K562 (cell line): Measurements from ENCODE around the gene BTLA. TPM values are rescaled to one million over a fixed set of nuclear protein-coding genes. Genes with fewer than 3 reads are reported as not detected.

Experiments
- ATAC-seq: fragments of 200-7000 bp; cut with Tn5 transposase; 3 replicates; pipeline ENCODE4 v1.9.1; 2020; ENCODE audit warnings: moderate library complexity
- BruUV-seq: library from RNA; stranded (reverse); fragments of 400-500 nt; replicated peaks from 2 replicates; lab custom pipeline; 2021; lab: Mats Ljungman, UMichigan
- CTCF ChIA-PET: fragments of 300-600 bp; formaldehyde crosslinking; extraction: SDS; loops from one replicate; lab custom pipeline; 2021; ENCODE audit warnings: low intra/inter-chr PET ratio; lab: Yijun Ruan, JAX
- POLR2A ChIA-PET: fragments of 300-600, 350-650 bp; sonication (Branson Sonifier 250); formaldehyde crosslinking; extraction: SDS; loops from one replicate; lab custom pipeline; 2021; ENCODE audit warnings: antibody characterized with exemption, inconsistent platforms; lab: Yijun Ruan, JAX
- DNase-seq, 4 experiments: peaks; one replicate each; pipeline versions ENCODE4 v3.0.0 to v3.0.0-alpha.2; 2011 to 2018; ENCODE audit warnings: low spot score in 3 of 4, mixed read lengths in 3 of 4; ENCODE audit errors: extremely low read depth in 1 of 4
- FAIRE-seq: peaks from 2 replicates; lab custom pipeline; 2011; peaks lifted over from hg19 to GRCh38; lab: Jason Lieb, UNC
- H2AFZ ChIP-seq: 2 replicates; pipeline ENCODE4 v1.6.0; 2011; ENCODE audit warnings: low read depth, low read length, control low read depth, inconsistent platforms
- H3K27ac ChIP-seq: fragments of 200-600 bp; 3 replicates; pipeline ENCODE4 v1.8.0; 2011; ENCODE audit warnings: low read depth, mild to moderate bottlenecking, control low read depth, inconsistent platforms, low read length, moderate library complexity, mixed read lengths; ENCODE audit errors: extremely low read depth
- H3K27me3 ChIP-seq, 2 experiments: fragments of 300-600 bp in 1 of 2; 2 replicates in 1 of 2; 3 replicates in 1 of 2; pipeline versions ENCODE4 v1.6.0 to v1.8.0; 2011; ENCODE audit warnings: inconsistent platforms in 2 of 2, low read length in 2 of 2, mild to moderate bottlenecking in 1 of 2, mixed read lengths in 1 of 2, moderate library complexity in 1 of 2; ENCODE audit not compliant: control insufficient read depth in 2 of 2, insufficient read depth in 2 of 2
- H3K36me3 ChIP-seq: fragments of 300-600 bp; 3 replicates; pipeline ENCODE4 v1.8.0; 2011; ENCODE audit warnings: mild to moderate bottlenecking, low read length, inconsistent platforms; ENCODE audit not compliant: control insufficient read depth, insufficient read depth
- H3K4me1 ChIP-seq, 2 experiments: fragments of 200-600 bp in 1 of 2; replicated peaks in 1 of 2; 2 replicates in 1 of 2; 3 replicates in 1 of 2; pipeline versions ENCODE4 v1.5.1 to v1.8.0; 2011; ENCODE audit warnings: inconsistent platforms in 2 of 2, low read length in 2 of 2, mild to moderate bottlenecking in 1 of 2, mixed read lengths in 1 of 2, moderate library complexity in 1 of 2; ENCODE audit not compliant: control insufficient read depth in 2 of 2, insufficient read depth in 2 of 2
- H3K4me2 ChIP-seq: 2 replicates; pipeline ENCODE4 v1.6.1; 2011; ENCODE audit warnings: low read length, control low read depth, inconsistent platforms, mixed read lengths; ENCODE audit not compliant: insufficient read depth
- H3K4me3 ChIP-seq: fragments of 200-600 bp; sonication (generic), shearing (Covaris generic); 2 replicates; pipeline ENCODE4 v1.5.1; 2016; ENCODE audit warnings: control low read depth, inconsistent platforms
- H3K79me2 ChIP-seq: fragments of 200-600 bp; 3 replicates; pipeline ENCODE4 v1.8.0; 2011; ENCODE audit warnings: low read length, inconsistent platforms; ENCODE audit not compliant: control insufficient read depth, insufficient read depth
- H3K9ac ChIP-seq, 2 experiments: 2 replicates each; pipeline versions ENCODE4 v1.6.0 to v1.6.1; 2011; ENCODE audit warnings: low read depth in 2 of 2, low read length in 2 of 2, control low read depth in 1 of 2, inconsistent platforms in 1 of 2, mild to moderate bottlenecking in 1 of 2, mixed read lengths in 1 of 2; ENCODE audit not compliant: insufficient read depth in 1 of 2
- H3K9me1 ChIP-seq: one replicate; pipeline ENCODE4 v1.6.0; 2011; ENCODE audit warnings: inconsistent platforms, mild to moderate bottlenecking, low read length, moderate library complexity; ENCODE audit not compliant: control insufficient read depth, insufficient read depth
- H3K9me3 ChIP-seq: replicated peaks from 2 replicates; pipeline ENCODE4 v1.5.1; 2011; ENCODE audit warnings: low read depth, low read length, inconsistent platforms; ENCODE audit not compliant: control insufficient read depth, insufficient read depth
- H4K20me1 ChIP-seq: replicated peaks from 2 replicates; pipeline ENCODE4 v1.6.1; 2011; ENCODE audit warnings: low read length, inconsistent platforms, mixed read lengths; ENCODE audit not compliant: control insufficient read depth, insufficient read depth
- DIDO1 ChIP-seq: fragments of 450-650 bp; IDR thresholded peaks from 2 replicates; pipeline ENCODE4 v1.6.1; 2016; ENCODE audit warnings: low read depth, missing biosample characterization, missing genetic modification characterization
- ELF2 ChIP-seq: fragments of 250-450 bp; sonication (Bioruptor Pico); IDR thresholded peaks from 2 replicates; pipeline ENCODE4 v1.5.0; 2021; ENCODE audit warnings: mild to moderate bottlenecking
- HMGXB4 ChIP-seq: sonication (generic); formaldehyde crosslinking; IDR thresholded peaks from 2 replicates; pipeline ENCODE4 v1.8.1; 2023; ENCODE audit warnings: mild to moderate bottlenecking, missing genetic modification reagents
- ILF3 ChIP-seq: fragments of 450-650 bp; IDR thresholded peaks from 2 replicates; pipeline ENCODE4 v1.6.1; 2018; ENCODE audit warnings: antibody characterized with exemption, mild to moderate bottlenecking, moderate library complexity, borderline replicate concordance
- MYC ChIP-seq, 2 experiments: fragments of 250-450 bp in 1 of 2; sonication (Bioruptor Pico) in 1 of 2; IDR thresholded peaks; 2 replicates each; pipeline versions ENCODE4 v1.5.1 to v1.6.1; 2012 to 2021; ENCODE audit warnings: low read depth in 2 of 2, borderline replicate concordance in 1 of 2, improper control_type of control experiment in 1 of 2, low read length in 1 of 2, mild to moderate bottlenecking in 1 of 2, moderate library complexity in 1 of 2
- RBM34 ChIP-seq: fragments of 200-400 bp; formaldehyde crosslinking; IDR thresholded peaks from 2 replicates; pipeline ENCODE4 v1.6.1; 2018; ENCODE audit warnings: low read length, borderline replicate concordance; ENCODE audit not compliant: insufficient read depth
- SMARCE1 ChIP-seq: fragments of 450-650 bp; IDR thresholded peaks from 2 replicates; pipeline ENCODE4 v1.7.1; 2016; ENCODE audit warnings: mild to moderate bottlenecking
- ZFP1 ChIP-seq: fragments of 450-650 bp; formaldehyde crosslinking; IDR thresholded peaks from 2 replicates; pipeline ENCODE4 v1.4.0; 2020; ENCODE audit warnings: mild to moderate bottlenecking, mixed read lengths
- ZNF57 ChIP-seq: fragments of 450-650 bp; formaldehyde crosslinking; IDR thresholded peaks from 2 replicates; pipeline ENCODE4 v1.4.0; 2020; ENCODE audit warnings: mild to moderate bottlenecking, moderate library complexity
- ZNF639 ChIP-seq, 2 experiments: fragments of 200-800 bp in 1 of 2; sonication (Bioruptor generic) in 1 of 2; sonication (generic) in 1 of 2; formaldehyde crosslinking in 1 of 2; IDR thresholded peaks in 1 of 2; conservative IDR thresholded peaks in 1 of 2; 2 replicates each; pipeline versions ENCODE4 v1.5.0 to v1.6.1; 2016 to 2020; ENCODE audit warnings: missing compliant biosample characterization in 1 of 2, missing genetic modification characterization in 1 of 2, missing genetic modification reagents in 1 of 2
- WGBS: fragments of 100-300 bp; shearing (Covaris generic); methylation state at CpG from one replicate; pipeline ENCODE4 v1.1.6; 2016; ENCODE audit warnings: low coverage, mixed read lengths; ENCODE audit not compliant: insufficient coverage; ENCODE audit errors: missing lambda C conversion rate; 5-methylcytosine and 5-hydroxymethylcytosine counted together
- in situ Hi-C: fragments of 300-500 bp; cut with MboI; formaldehyde crosslinking; loops from 4 replicates; pipeline ENCODE4 v1.15.0; 2018; ENCODE audit warnings: inconsistent platforms, mixed read lengths
- intact Hi-C: fragments of 100-400 bp; cut with micrococcal nuclease; formaldehyde crosslinking; loops from 2 replicates; pipeline ENCODE4 v1.14.2; 2022
- polyA plus RNA-seq, 8 experiments: library from polyadenylated mRNA; depleted of rRNA in 4 of 8; stranded (reverse) in 5 of 8; unstranded in 3 of 8; fragments of >200 nt; fragmentation: Nextera tagmentation in 2 of 8; fragmentation: Illumina TruSeq in 1 of 8; extraction: Ambion mirVana in 2 of 8; extraction: Trizol in 1 of 8; gene quantifications; 2 replicates each; pipeline versions ENCODE4 v1.2.1 to v1.2.3, GENCODE V29; 2011 to 2014; ENCODE audit warnings: inconsistent platforms in 1 of 8, missing spikeins in 1 of 8
- total RNA-seq, 7 experiments: library from RNA; depleted of rRNA in 6 of 7; stranded (reverse); fragments of >200 nt in 6 of 7; fragmentation: Illumina TruSeq in 2 of 7; extraction: Trizol in 2 of 7; gene quantifications; 2 replicates each; pipeline versions ENCODE4 v1.2.1 to v1.2.3, GENCODE V29; 2011 to 2021; ENCODE audit warnings: low replicate concordance in 1 of 7

Gene BTLA
- total and polyA plus RNA-seq, 9 of the 15 experiments (the other 6 are each of a cell fraction or from before 2014, with no cell fraction given) = 0.22 TPM; not detected in 8

GRCh38 chr3:112427123-112427522 is 72.1 kb downstream of the BTLA start:
- Histone ChIP-seq H2AFZ (no peak overlapping the region), H4K20me1 (no peaks in the 10 kb centered on the region), H3K36me3 (no peaks in the 10 kb centered on the region), H3K27me3 (no peaks in the 10 kb centered on the region), H3K4me3 (no peak overlapping the region), H3K4me1 (no peaks in the 10 kb centered on the region), H3K27ac (no peak overlapping the region), H3K9ac (no peak overlapping the region), H3K9me3 (no peaks in the 10 kb centered on the region), H3K4me2 (no peak overlapping the region), H3K79me2 (no peaks in the 10 kb centered on the region), H3K9me1 (no peaks in the 10 kb centered on the region)
- in situ Hi-C loops (no loop called here), intact Hi-C loops (no loop called here)
- CTCF ChIA-PET = no interaction called here
- FAIRE-seq (no peak), ATAC-seq (no peak), DNase-seq (no peak)
- BruUV-seq = no TSS peak
- TF ChIP-seq SMARCE1 (no peak), DIDO1 (tag) (no peak), MYC (IDR thresholded peaks at IDR 0.05; ENCODE audit: low read depth, low read length) (no peak), MYC (CRISPR knock-in tag; IDR thresholded peaks at IDR 0.05; ENCODE audit: borderline replicate concordance, low read depth) (no peak), HMGXB4 (CRISPR knock-in tag) (no peak), ZFP1 (no peak), RBM34 (no peak), ELF2 (no peak), ZNF57 (CRISPR knock-in tag) (no peak), ZNF639 (CRISPR knock-in tag; conservative IDR thresholded peaks at IDR 0.05 in 1 of 2, IDR thresholded peaks at IDR 0.05 in 1 of 2) (no peak), ILF3 (no peak)
- POLR2A ChIA-PET = no interaction called here
- WGBS = 2% methylated on average over 5 of the region's 5 CpGs
